Lower leg skin (tissue), 3 donors: ENCODE data around the gene BCAS1.

ENCODE experiments used
- POLR2A ChIP-seq, 2 donors: fragments of 450-650 bp; IDR thresholded peaks; one replicate each; pipeline ENCODE4 v1.6.1; 2016 to 2017; ENCODE audit warnings: antibody characterized with exemption in 2 of 2, mild to moderate bottlenecking in 1 of 2, moderate library complexity in 1 of 2
- TF ChIP-seq, protein P1 (sequence below), 3 donors: fragments of 450-650 bp; IDR thresholded peaks; one replicate each; pipeline ENCODE4 v1.5.1; 2016; ENCODE audit warnings: antibody characterized with exemption in 3 of 3, mild to moderate bottlenecking in 3 of 3, moderate library complexity in 2 of 3

DNA sequence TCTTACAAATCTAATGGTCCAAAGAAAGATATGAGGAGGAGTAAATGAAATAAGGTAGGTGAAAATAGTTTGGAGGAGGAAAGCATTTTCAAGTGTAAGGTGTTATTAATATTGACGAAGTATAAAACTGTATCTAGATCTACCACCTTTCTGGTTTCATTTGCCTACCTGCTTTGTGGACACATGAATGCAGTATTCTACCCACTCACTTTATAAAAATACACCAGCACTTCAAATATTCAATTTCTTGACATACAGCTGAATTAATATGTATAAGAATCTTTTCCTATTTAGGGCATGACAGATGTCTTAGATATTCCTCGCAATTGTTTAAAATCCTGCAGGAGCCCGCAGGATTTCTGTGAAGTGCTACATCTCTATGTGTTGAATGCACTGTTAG is 108.0 kb downstream of the BCAS1 start:
- no peak for TF ChIP-seq POLR2A (IDR thresholded peaks at IDR 0.05)
- TF ChIP-seq, protein P1, sequence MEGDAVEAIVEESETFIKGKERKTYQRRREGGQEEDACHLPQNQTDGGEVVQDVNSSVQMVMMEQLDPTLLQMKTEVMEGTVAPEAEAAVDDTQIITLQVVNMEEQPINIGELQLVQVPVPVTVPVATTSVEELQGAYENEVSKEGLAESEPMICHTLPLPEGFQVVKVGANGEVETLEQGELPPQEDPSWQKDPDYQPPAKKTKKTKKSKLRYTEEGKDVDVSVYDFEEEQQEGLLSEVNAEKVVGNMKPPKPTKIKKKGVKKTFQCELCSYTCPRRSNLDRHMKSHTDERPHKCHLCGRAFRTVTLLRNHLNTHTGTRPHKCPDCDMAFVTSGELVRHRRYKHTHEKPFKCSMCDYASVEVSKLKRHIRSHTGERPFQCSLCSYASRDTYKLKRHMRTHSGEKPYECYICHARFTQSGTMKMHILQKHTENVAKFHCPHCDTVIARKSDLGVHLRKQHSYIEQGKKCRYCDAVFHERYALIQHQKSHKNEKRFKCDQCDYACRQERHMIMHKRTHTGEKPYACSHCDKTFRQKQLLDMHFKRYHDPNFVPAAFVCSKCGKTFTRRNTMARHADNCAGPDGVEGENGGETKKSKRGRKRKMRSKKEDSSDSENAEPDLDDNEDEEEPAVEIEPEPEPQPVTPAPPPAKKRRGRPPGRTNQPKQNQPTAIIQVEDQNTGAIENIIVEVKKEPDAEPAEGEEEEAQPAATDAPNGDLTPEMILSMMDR (IDR thresholded peaks at IDR 0.05) = no peak
